ENCODE results near the gene WARS2.

- TF ChIP-seq CTCF (IDR thresholded peaks at IDR 0.05) (no peak), POLR2A (IDR thresholded peaks at IDR 0.05) (no peak), POLR2AphosphoS5 (IDR thresholded peaks at IDR 0.05) (no peak)
Observed at GRCh38 chr1:119099775-119100174, 40.7 kb downstream of the WARS2 start.

Data from sigmoid colon (tissue), 4 donors.